ENCODE data around the gene SF3B2. TPM values are rescaled to one million over a fixed set of nuclear protein-coding genes. Genes with fewer than 3 reads are reported as not detected.
"Not testable (repeated sequence)": the region's sequence is repeated elsewhere in the genome, so short reads cannot be mapped to it uniquely, and the experiment has no call there.

The SF3B2 gene
- total RNA-seq, 1 experiment from 2014 or later = 358 TPM

DNA sequence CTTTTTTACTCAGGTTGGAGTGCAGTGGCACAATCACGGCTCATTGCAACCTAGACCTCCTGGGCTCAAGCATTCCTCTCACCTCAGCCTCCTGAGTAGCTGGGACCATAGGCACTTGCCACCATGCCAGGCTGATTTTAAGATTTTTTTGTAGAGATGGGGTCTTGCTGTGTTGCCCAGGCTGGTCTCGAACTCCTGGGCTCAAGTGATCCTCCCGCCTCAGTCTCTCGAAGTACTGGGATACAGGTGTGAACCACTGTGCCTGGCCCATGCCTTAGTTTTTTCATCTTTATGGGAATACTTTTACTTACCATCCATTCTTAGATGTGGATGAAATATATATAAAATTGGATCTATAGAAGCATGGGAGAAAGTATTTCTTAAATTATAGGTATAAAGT is 23.1 kb downstream of the SF3B2 start:
- intact Hi-C loops (cut with micrococcal nuclease; ENCODE audit: unreplicated experiment) = no loop called here
- Histone ChIP-seq H3K36me3 (ENCODE audit: insufficient read depth, low read length, poor library complexity, severe bottlenecking) (peaks cover 6% of the 10 kb centered on the region), H3K27ac (ENCODE audit: low read depth, low read length, poor library complexity, severe bottlenecking) (no peak overlapping the region), H3K4me3 (ENCODE audit: low read depth, low read length, poor library complexity, severe bottlenecking) (no peak overlapping the region), H3K9me3 (ENCODE audit: low read depth, low read length, poor library complexity, severe bottlenecking) (no peaks in the 10 kb centered on the region), H3K27me3 (replicated peaks; ENCODE audit: insufficient read depth, low read depth, low read length, poor library complexity) (no peaks in the 10 kb centered on the region), H3K4me1 (ENCODE audit: insufficient read depth, low read length, poor library complexity, severe bottlenecking) (peaks cover 16% of the 10 kb centered on the region)
- TF ChIP-seq, protein P1, sequence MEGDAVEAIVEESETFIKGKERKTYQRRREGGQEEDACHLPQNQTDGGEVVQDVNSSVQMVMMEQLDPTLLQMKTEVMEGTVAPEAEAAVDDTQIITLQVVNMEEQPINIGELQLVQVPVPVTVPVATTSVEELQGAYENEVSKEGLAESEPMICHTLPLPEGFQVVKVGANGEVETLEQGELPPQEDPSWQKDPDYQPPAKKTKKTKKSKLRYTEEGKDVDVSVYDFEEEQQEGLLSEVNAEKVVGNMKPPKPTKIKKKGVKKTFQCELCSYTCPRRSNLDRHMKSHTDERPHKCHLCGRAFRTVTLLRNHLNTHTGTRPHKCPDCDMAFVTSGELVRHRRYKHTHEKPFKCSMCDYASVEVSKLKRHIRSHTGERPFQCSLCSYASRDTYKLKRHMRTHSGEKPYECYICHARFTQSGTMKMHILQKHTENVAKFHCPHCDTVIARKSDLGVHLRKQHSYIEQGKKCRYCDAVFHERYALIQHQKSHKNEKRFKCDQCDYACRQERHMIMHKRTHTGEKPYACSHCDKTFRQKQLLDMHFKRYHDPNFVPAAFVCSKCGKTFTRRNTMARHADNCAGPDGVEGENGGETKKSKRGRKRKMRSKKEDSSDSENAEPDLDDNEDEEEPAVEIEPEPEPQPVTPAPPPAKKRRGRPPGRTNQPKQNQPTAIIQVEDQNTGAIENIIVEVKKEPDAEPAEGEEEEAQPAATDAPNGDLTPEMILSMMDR (conservative IDR thresholded peaks at IDR 0.05; ENCODE audit: low read depth, low read length) = no peak
- no peak for TF ChIP-seq EZH2 (IDR thresholded peaks at IDR 0.05; ENCODE audit: borderline replicate concordance, low read depth, low read length, poor library complexity, severe bottlenecking)
- ChIA-PET CTCF (no interaction called here), POLR2A (ENCODE audit: low non-redundant PET) (no interaction called here)
- BruUV-seq (replicated peaks) = no TSS peak
- DNase-seq (ENCODE audit: low spot score) = no peak

DNA sequence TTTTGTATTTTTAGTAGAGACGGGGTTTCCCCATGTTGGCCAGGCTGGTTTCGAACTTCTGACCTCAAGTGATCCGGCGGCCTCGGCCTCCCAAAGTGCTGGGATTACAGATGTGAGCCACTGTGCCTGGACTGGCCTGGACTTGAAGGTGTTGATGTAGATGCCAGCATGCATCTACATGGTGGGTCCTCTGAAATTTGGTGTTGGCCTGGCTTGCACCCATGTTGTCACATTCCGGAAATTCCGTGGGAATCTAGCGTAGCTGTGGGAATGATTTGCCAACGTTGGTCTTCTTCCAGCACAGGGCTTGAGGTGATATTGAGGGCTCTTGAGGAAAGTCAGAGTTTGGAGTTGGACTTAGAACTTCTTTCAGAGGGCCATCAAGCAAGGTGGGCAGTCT is 24.4 kb downstream of the SF3B2 start:
- no peak for DNase-seq (ENCODE audit: low spot score)
- no peak overlapping the region for H3K4me3 ChIP-seq (ENCODE audit: low read depth, low read length, poor library complexity, severe bottlenecking)
- ChIA-PET CTCF (no interaction called here), POLR2A (ENCODE audit: low non-redundant PET) (no interaction called here)
- peaks cover 6% of the 10 kb centered on the region for H3K36me3 ChIP-seq (ENCODE audit: insufficient read depth, low read length, poor library complexity, severe bottlenecking)
- no peak for TF ChIP-seq EZH2 (IDR thresholded peaks at IDR 0.05; ENCODE audit: borderline replicate concordance, low read depth, low read length, poor library complexity, severe bottlenecking)
- TF ChIP-seq, protein P1 (conservative IDR thresholded peaks at IDR 0.05; ENCODE audit: low read depth, low read length) = no peak
- no TSS peak for BruUV-seq (replicated peaks)
- intact Hi-C loops (cut with micrococcal nuclease; ENCODE audit: unreplicated experiment) = no loop called here
- H3K9me3 ChIP-seq (ENCODE audit: low read depth, low read length, poor library complexity, severe bottlenecking) = no peaks in the 10 kb centered on the region
- no peak overlapping the region for H3K27ac ChIP-seq (ENCODE audit: low read depth, low read length, poor library complexity, severe bottlenecking)
- no peaks in the 10 kb centered on the region for H3K27me3 ChIP-seq (replicated peaks; ENCODE audit: insufficient read depth, low read depth, low read length, poor library complexity)
- peaks cover 24% of the 10 kb centered on the region for H3K4me1 ChIP-seq (ENCODE audit: insufficient read depth, low read length, poor library complexity, severe bottlenecking)

DNA sequence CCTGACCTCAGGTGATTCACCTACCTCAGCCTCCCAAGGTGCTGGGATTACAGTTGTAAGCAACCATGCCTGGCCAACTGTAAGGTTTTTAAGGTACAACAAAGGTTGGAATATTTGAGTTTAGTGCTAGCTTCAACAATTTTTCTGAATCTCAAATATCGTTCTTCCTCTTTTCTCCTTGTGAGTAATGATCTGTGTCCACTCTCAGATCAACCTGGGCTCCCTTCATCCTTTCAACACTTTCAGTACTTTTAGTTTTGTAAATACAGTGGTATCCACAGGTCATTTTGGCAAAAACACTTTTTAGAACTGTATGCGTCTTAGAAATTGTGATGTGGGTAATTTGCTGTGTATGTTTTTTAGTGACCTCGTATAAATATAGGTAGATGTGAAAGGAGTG is 25.8 kb downstream of the SF3B2 start:
- no peak for DNase-seq (ENCODE audit: low spot score)
- POLR2A ChIA-PET (ENCODE audit: low non-redundant PET) = no interaction called here
- TF ChIP-seq, protein P1 (conservative IDR thresholded peaks at IDR 0.05; ENCODE audit: low read depth, low read length) = no peak
- TF ChIP-seq EZH2 (IDR thresholded peaks at IDR 0.05; ENCODE audit: borderline replicate concordance, low read depth, low read length, poor library complexity, severe bottlenecking) = no peak
- Histone ChIP-seq H3K9me3 (ENCODE audit: low read depth, low read length, poor library complexity, severe bottlenecking) (no peaks in the 10 kb centered on the region), H3K27ac (ENCODE audit: low read depth, low read length, poor library complexity, severe bottlenecking) (no peak overlapping the region), H3K36me3 (ENCODE audit: insufficient read depth, low read length, poor library complexity, severe bottlenecking) (peaks cover 6% of the 10 kb centered on the region), H3K4me1 (ENCODE audit: insufficient read depth, low read length, poor library complexity, severe bottlenecking) (peaks cover 24% of the 10 kb centered on the region), H3K4me3 (ENCODE audit: low read depth, low read length, poor library complexity, severe bottlenecking) (no peak overlapping the region), H3K27me3 (replicated peaks; ENCODE audit: insufficient read depth, low read depth, low read length, poor library complexity) (no peaks in the 10 kb centered on the region)
- CTCF ChIA-PET = interaction anchor here (0.6 kb wide), 1 partner anchor 18 kb away, joined by 3 read pairs; no protein-coding TSS in a partner anchor
- BruUV-seq (replicated peaks) = no TSS peak
- intact Hi-C loops (cut with micrococcal nuclease; ENCODE audit: unreplicated experiment) = no loop called here

DNA sequence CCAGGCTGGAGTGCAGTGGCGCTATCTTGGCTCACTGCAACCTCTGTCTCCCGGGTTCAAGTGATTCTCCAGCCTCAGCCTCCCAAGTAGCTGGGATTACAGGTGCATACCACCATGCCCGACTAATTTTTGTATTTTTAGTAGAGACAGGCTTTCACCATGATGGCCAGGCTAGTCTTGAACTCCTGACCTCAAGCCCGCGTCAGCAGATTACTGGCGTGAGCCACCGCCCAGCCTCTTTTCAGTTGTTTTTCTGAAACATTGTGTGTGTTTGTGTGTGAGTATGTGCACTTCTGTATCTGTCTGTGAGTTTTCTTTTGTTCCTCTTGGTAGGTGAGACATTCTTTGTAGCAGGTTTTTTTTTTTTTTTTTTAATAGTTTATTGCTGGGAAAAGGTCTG is 26.8 kb downstream of the SF3B2 start:
- DNase-seq (ENCODE audit: low spot score); H3K36me3 ChIP-seq (ENCODE audit: insufficient read depth, low read length, poor library complexity, severe bottlenecking); H3K27ac ChIP-seq (ENCODE audit: low read depth, low read length, poor library complexity, severe bottlenecking); intact Hi-C loops (cut with micrococcal nuclease; ENCODE audit: unreplicated experiment); H3K27me3 ChIP-seq (replicated peaks; ENCODE audit: insufficient read depth, low read depth, low read length, poor library complexity); CTCF ChIA-PET; BruUV-seq (replicated peaks); POLR2A ChIA-PET (ENCODE audit: low non-redundant PET); H3K4me3 ChIP-seq (ENCODE audit: low read depth, low read length, poor library complexity, severe bottlenecking); H3K9me3 ChIP-seq (ENCODE audit: low read depth, low read length, poor library complexity, severe bottlenecking): not testable (repeated sequence)
- peaks cover 32% of the 10 kb centered on the region for H3K4me1 ChIP-seq (ENCODE audit: insufficient read depth, low read length, poor library complexity, severe bottlenecking)
